Kasumi-1 (cell line): ENCODE measurements around the gene SLC38A1.
"Not testable (repeated sequence)": the region's sequence is repeated elsewhere in the genome, so short reads cannot be mapped to it uniquely, and the experiment has no call there.

Experiments used
- DNase-seq, 2 experiments: peaks; one replicate each; lab custom pipeline; 2025; lab: John Stamatoyannopoulos, UW

The SLC38A1 gene

DNA sequence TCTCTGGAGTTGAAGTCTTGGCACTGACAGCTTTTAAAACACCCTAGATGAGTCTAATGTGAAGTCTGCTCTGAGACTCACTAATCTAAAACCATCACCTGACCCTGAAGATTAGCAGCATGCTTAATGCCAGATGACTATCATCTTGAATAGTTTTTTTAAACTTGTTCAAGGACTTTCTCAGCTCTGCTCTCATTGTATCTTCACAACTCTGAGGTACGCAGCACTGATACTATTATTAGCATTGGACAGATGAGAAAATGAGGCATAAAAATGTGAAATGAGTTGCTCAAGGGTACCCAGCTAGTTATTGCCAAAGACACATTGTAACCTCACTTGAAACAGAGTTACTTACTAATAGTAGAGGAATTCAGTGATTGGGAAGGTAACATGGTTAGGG is 4.8 kb downstream of the SLC38A1 start:
- DNase-seq, result no peak

DNA sequence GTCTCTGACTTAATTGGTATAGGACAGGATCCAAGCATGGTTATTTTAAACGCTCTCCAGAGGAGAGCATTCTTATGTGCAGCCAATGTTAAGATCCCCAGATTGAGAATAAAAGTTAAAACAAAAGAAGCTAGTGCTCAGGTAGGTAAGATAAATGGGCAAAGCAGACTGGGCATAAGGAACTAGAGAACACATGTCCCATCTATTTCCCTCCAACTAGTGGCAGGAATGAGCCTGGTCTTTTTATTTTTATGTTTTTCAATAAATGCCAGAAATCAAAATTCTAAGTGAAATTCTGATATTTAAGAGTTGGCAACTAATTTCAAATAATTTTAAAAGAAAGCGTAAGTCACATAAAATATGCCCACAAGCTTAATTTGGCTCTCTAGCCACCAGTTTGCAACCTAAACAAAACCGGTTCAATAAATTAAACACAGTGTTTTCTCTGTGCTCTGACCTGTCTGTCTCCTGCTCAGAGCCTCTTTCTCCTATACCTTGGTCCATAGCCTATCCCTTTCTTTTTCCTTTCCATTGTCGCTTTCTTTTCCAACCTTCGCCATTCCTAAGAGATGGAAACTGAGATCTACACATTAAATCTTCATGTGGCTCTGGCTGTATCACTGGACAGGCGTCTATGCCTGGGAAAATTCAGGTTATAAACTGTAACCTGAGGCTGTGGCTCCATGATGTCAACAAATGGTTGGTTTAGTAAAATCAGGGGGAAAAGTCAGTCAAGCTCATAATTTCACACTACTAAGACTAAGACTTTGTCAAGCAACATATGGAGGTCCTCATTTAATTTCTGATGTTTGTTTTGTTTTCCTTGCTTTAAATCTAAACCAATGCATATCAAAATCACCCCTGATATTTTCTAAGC is 5.5 kb downstream of the SLC38A1 start:
- DNase-seq, result no peak

GRCh38 chr12:46261646-46262045 is 7.2 kb downstream of the SLC38A1 start:
- DNase-seq, result no peak

- DNase-seq, result no peak
These were observed 7.8 kb downstream of the SLC38A1 start for GRCh38 chr12:46260913-46261476.

GRCh38 chr12:46260124-46260912 is 8.5 kb downstream of the SLC38A1 start:
- no peak for DNase-seq

GRCh38 chr12:46259713-46260112 is 9.1 kb downstream of the SLC38A1 start:
- DNase-seq, result peak in 1 of 2 experiments; percentile 4

DNA sequence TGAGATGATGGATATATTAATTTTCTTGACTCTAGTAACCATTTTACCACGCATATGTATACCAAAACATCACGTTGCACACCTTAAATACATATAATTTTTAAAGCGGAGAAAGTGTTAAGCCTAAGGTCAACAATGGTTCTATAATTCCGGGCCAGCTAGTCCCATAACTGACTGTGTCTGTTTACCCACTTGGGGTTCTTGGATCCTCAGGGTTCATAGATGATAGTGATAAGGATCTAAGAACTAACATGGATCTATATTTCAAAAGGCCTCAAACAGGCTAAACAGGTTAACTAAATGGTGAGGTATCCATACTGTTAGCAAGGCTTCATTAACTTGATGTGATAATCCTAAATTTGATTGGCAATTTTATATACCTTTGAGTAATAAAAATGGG is 9.8 kb downstream of the SLC38A1 start:
- DNase-seq, result no peak

DNA sequence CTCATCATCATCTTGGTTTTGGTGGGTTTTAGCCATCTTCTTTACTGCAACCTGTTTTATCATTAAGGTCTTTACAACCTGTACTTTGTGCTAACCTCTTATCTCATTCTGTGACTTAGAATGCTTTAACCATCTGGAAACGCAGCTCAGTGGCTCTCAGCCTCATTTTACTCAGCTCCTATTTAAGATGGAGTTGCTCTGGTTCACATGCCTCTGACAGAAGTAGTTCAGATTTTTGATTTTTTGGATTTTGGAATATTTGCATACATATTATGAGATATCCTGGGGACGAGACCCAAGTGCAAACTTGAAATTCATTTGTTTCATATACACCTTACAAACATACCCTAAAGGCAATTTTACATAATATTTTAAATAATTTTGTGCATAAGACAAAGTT is 10.7 kb downstream of the SLC38A1 start:
- DNase-seq, result no peak

DNA sequence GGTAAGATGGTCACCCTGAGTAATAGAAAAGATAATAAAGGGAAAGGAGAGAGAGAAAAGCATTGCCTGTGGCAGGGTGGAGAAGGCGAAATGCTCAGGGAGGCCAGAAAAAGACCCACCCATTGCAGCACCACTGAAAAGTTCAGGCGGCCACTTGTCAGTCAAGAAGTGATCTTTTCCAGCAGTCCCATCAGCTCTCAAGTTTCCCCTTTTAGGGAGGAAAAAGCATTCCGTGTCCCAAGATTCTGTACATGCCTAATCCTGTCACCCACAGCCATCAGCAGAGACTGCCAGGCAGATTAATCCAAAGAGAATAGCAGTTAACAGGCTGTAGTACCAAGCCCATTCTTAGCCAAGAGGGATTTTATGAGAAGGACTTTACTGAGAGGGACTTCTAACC is 11.9 kb downstream of the SLC38A1 start:
- no peak for DNase-seq

DNA sequence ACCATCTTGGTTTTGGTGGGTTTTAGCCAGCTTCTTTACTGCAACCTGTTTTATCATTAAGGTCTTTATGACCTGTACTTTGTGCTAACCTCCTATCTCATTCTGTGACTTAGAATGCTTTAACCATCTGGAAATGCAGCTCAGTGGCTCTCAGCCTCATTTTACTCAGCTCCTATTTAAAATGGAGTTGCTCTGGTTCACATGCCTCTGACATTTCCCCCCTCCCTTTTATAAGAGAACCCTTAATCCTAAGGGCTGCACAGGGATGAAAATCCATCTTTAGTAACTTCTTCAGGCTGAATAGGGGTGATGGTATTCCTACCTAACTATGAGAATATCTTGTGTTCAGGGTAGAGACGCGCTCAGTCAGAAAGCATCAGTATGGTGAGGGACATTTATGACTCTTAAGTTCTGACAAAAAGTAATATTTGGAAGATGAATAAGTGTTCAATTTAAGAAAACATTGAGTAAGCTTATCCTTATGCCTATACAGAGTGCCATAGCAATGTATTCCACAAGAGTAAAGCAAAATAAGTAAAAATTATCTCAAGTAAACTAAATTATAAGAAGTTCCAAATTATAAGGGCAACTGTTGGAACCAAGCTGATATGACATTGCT is 15.2 kb downstream of the SLC38A1 start:
- DNase-seq, result no peak

GRCh38 chr12:46251994-46252393 is 16.8 kb downstream of the SLC38A1 start:
- not testable (repeated sequence) for DNase-seq

DNA sequence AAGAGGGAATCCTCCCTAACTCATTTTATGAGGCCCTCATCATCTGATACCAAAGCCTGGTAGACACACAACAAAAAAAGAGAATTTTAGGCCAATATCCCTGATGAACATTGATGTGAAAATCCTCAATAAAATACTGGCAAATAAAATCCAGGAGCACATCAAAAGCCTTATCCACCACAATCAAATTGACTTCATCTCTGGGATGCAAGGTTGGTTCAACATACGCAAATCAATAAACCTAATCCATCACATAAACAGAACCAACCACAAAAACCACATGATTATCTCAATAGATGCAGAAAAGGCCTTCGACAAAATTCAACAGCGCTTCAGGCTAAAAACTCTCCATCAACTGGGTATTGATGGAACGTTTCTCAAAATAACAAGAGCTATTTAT is 18.9 kb downstream of the SLC38A1 start:
- not testable (repeated sequence) for DNase-seq

GRCh38 chr12:46246021-46246700 is 22.7 kb downstream of the SLC38A1 start:
- no peak for DNase-seq

- no peak for DNase-seq
These were observed 23.8 kb downstream of the SLC38A1 start for GRCh38 chr12:46244997-46245396.

DNA sequence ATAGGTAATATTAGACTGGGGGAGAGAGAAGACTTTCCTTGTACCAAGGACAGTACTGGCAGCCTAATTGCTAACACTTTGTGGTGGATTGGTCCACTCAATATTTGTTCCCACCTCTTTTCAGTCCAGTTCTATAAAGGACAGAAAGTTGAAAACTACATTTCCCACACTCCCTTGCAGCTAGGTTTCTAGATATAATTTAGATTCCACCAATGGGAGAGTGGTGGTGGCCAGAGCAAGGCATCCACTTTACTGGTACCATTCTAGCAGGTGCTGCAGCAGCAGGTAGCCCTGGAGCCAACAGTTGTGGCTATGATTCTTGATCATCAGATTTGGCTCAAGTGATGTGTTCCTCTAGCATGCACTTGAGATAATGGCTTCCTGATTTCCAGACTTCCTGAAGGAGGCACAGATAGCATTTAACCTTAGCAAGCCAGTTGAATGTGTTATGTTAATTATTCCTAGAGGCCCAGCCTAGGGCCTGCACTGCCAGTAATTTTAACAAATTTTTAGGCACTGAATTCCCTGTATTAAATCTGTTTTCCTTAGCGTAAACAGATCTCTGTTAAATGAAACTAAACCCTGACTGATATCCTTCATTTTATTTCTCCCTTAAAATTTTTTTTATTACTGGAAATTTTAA is 24.4 kb downstream of the SLC38A1 start:
- no peak for DNase-seq

DNA sequence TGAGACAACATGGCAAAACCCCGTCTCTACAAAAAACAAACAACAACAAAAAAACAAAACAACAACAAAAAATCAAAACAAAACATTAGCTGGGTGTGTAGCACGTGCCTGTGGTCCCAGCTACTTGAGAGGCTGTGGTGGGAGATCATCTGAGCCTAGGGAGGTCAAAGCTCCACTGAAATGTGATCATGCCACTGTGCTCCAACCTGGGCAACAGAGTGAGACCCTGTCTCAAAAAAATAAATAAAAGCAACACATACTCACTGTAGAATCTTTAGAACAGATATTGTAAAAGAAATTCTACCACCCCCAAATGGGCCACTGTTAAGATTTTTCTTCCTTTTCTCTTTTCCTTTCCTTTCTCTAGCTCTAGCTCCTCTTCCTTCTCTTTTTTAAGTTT is 26.3 kb downstream of the SLC38A1 start:
- DNase-seq, result no peak

DNA sequence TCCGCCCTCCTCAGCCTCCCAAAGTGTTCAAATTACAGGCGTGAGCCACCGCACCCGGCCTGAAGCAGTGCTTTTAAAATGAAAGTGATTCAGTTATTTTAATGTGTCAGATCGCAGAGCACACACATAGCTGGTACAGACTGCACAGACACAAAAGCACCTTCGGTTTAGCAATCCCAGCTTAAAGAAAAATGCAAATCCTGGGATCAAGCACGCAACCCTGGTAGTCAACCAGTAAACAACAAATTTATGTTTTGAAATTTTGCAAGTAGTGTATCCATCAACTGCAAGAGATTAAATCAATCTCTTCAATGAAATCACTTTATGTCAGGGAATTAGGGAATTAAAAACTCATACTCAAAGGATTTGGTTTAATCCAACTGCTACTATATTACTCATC is 28.4 kb downstream of the SLC38A1 start:
- DNase-seq, result no peak

- DNase-seq, result no peak
These were observed 30.0 kb downstream of the SLC38A1 start for GRCh38 chr12:46238821-46239220.

DNA sequence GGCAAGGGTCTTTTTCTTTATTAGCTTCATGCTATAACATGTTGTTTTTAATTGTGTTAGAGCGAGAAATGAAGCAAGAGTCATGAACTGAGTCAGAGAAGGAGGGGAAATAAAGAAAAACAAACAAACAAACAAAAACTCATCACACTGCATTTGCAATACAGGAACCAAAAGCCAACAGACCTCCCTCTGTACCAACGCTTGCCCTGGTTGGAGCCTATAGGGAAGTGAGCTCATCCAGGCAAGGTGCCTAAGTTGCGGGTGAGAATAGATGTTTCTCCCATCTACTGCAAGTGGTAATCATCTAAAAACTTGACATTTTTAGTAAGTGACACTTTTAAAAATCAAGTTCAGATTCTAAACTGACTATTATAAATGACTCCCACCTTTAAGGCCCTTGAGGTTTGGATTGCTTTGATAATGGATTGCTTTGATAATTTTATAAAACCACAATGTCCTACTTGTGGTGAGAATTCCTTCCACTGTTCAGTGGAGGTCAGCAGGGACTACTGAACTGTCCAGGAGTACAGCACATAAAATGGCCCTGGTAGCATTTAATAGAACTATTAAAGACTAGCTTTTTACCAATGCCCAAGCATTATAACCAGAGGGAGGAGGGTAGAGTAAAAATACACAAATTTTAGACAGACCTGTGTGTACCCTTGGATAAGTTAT is 31.3 kb downstream of the SLC38A1 start:
- no peak for DNase-seq

- peak; percentile 21 to 29 for DNase-seq
These were observed 34.8 kb downstream of the SLC38A1 start for GRCh38 chr12:46234000-46234399.

DNA sequence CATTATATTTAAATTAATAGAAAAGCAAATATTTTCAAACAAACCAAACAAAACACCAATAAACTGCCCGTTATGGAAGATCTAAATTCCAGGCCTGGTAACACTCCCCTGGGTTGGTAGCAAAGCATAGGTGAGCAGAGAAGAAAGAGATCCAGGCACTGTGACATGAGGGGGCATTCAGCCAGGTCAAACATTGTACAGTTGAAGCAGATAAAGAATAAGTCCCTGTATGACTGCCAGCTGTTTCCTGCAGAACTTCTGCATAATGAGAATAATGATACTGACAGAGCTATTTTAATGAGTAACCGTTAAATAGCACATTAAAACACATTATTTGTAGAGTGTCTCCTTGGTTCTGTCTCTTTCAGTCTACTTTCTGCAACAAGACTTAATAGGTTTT is 35.4 kb downstream of the SLC38A1 start:
- peak; percentile 69 to 71 for DNase-seq
